ENCODE results near the gene GRID2.

- TF ChIP-seq POLR2AphosphoS5 (IDR thresholded peaks at IDR 0.05) (no peak), CTCF (IDR thresholded peaks at IDR 0.05) (no peak), POLR2A (IDR thresholded peaks at IDR 0.05) (no peak), EP300 (IDR thresholded peaks at IDR 0.05) (no peak)
Measured at GRCh38 chr4:93029769-93030168, 726.0 kb downstream of the GRID2 start.

Data from upper lobe of left lung (tissue), 4 donors.